ENCODE data around the gene DDAH1.

DNA sequence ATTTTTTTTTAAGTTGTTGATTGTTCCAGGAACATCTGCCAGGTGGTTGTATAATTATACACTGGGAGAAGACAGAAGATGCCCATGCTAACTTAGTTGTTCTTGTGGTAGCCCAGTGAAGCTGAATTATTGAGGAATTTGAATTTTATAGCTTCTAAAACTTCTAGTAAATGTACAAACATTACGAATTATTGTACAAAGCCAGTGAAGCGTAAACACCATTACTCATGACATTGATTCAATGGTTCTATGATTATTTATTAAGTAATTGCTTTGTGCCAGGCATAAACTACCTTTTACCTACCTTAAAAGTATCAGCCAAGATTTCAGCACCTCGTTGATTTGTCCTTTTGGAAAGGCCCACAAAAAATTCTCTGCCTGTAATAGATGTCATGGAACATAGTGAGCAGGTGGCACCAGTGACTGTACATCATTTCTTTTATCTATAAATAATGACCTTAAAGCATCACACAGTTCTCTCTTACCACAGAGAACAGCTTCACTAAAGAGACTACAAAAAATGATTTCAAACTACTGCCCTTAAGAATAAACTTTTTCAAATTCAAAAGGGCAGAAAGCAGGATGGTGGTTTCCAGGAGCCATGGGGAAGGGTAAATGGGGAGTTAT lies 113.6 kb downstream of the DDAH1 start:
- TF ChIP-seq POLR2AphosphoS5 (IDR thresholded peaks at IDR 0.05; ENCODE audit: insufficient read depth in 1 of 2, low read depth in 1 of 2) (no peak), POLR2A (IDR thresholded peaks at IDR 0.05) (no peak)
- TF ChIP-seq, protein P1, sequence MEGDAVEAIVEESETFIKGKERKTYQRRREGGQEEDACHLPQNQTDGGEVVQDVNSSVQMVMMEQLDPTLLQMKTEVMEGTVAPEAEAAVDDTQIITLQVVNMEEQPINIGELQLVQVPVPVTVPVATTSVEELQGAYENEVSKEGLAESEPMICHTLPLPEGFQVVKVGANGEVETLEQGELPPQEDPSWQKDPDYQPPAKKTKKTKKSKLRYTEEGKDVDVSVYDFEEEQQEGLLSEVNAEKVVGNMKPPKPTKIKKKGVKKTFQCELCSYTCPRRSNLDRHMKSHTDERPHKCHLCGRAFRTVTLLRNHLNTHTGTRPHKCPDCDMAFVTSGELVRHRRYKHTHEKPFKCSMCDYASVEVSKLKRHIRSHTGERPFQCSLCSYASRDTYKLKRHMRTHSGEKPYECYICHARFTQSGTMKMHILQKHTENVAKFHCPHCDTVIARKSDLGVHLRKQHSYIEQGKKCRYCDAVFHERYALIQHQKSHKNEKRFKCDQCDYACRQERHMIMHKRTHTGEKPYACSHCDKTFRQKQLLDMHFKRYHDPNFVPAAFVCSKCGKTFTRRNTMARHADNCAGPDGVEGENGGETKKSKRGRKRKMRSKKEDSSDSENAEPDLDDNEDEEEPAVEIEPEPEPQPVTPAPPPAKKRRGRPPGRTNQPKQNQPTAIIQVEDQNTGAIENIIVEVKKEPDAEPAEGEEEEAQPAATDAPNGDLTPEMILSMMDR (IDR thresholded peaks at IDR 0.05): no peak

Measured in vagina (tissue), 2 donors.